Osteoblast (primary cell): ENCODE measurements around the gene GRIN2C. TPM values are rescaled to one million over a fixed set of nuclear protein-coding genes. Genes with fewer than 3 reads are reported as not detected.

ENCODE experiments used
- DNase-seq: peaks from one replicate; pipeline ENCODE4 v3.0.0; 2011; ENCODE audit warnings: low spot score, mixed read lengths; ENCODE audit not compliant: insufficient read length; ENCODE audit errors: missing footprints
- H2AFZ ChIP-seq: 2 replicates; pipeline ENCODE4 v1.6.0; 2011; ENCODE audit warnings: mild to moderate bottlenecking, low read length
- H3K27ac ChIP-seq: 2 replicates; pipeline ENCODE4 v1.5.1; 2011; ENCODE audit warnings: mild to moderate bottlenecking, low read depth, low read length, moderate library complexity
- H3K27me3 ChIP-seq: 2 replicates; pipeline ENCODE4 v1.6.0; 2012; ENCODE audit warnings: mild to moderate bottlenecking, control low read depth, inconsistent platforms, low read length, moderate library complexity; ENCODE audit not compliant: insufficient read depth
- H3K36me3 ChIP-seq: 2 replicates; pipeline ENCODE4 v1.5.1; 2011; ENCODE audit warnings: mild to moderate bottlenecking, low read length, control low read depth, moderate library complexity; ENCODE audit not compliant: insufficient read depth
- H3K4me1 ChIP-seq: 2 replicates; pipeline ENCODE4 v1.5.1; 2011; ENCODE audit warnings: mild to moderate bottlenecking, low read length, control low read depth, moderate library complexity; ENCODE audit not compliant: insufficient read depth
- H3K4me2 ChIP-seq: 2 replicates; pipeline ENCODE4 v1.6.0; 2011; ENCODE audit warnings: mild to moderate bottlenecking, low read length; ENCODE audit not compliant: insufficient read depth
- H3K4me3 ChIP-seq: fragments of 200-600 bp; sonication (generic); 3 replicates; pipeline ENCODE4 v1.5.1; 2012; ENCODE audit warnings: mild to moderate bottlenecking, low read length, inconsistent platforms; ENCODE audit not compliant: insufficient read depth
- H3K79me2 ChIP-seq: 2 replicates; pipeline ENCODE4 v1.6.0; 2012; ENCODE audit warnings: mild to moderate bottlenecking, low read length, control low read depth, inconsistent platforms; ENCODE audit not compliant: insufficient read depth
- H3K9me3 ChIP-seq: 2 replicates; pipeline ENCODE4 v1.5.1; 2011; ENCODE audit warnings: low read depth, low read length, control low read depth
- H4K20me1 ChIP-seq: 2 replicates; pipeline ENCODE4 v1.6.0; 2012; ENCODE audit warnings: mild to moderate bottlenecking, low read length, control low read depth; ENCODE audit not compliant: insufficient read depth
- CTCF ChIP-seq: IDR thresholded peaks from 2 replicates; pipeline ENCODE4 v1.5.1; 2011; ENCODE audit warnings: mild to moderate bottlenecking, low read depth, low read length, moderate library complexity; ENCODE audit errors: extremely low read depth
- total RNA-seq: library from RNA; depleted of rRNA; stranded (reverse); fragments of >200 nt; gene quantifications from 2 replicates; pipeline ENCODE4 v1.2.3, GENCODE V29; 2012

GRIN2C gene
- total RNA-seq, 1 donor: 0.72 TPM

- peaks cover 8% of the 10 kb centered on the region for H3K36me3 ChIP-seq
- no peaks in the 10 kb centered on the region for H3K27me3 ChIP-seq
- no peak overlapping the region for H3K27ac ChIP-seq
- no peaks in the 10 kb centered on the region for H3K4me1 ChIP-seq
- no peak overlapping the region for H3K4me3 ChIP-seq
- no peak overlapping the region for H2AFZ ChIP-seq
- no peak for TF ChIP-seq CTCF
- peaks cover 12% of the 10 kb centered on the region for H4K20me1 ChIP-seq
- no peaks in the 10 kb centered on the region for H3K9me3 ChIP-seq
- H3K79me2 ChIP-seq: no peaks in the 10 kb centered on the region
- DNase-seq: no peak
- no peak overlapping the region for H3K4me2 ChIP-seq
Observed at GRCh38 chr17:74816905-74817620, 42.6 kb downstream of the GRIN2C start.

- no peak for DNase-seq
- H3K9me3 ChIP-seq: no peaks in the 10 kb centered on the region
Observed at GRCh38 chr17:74815550-74816370, 43.9 kb downstream of the GRIN2C start.

GRCh38 chr17:74815067-74815466, 44.6 kb downstream of the GRIN2C start:
- Histone ChIP-seq H3K4me3 (no peak overlapping the region), H3K79me2 (no peaks in the 10 kb centered on the region), H2AFZ (no peak overlapping the region), H4K20me1 (peaks cover 12% of the 10 kb centered on the region), H3K4me2 (no peak overlapping the region), H3K36me3 (peaks cover 3% of the 10 kb centered on the region), H3K27me3 (no peaks in the 10 kb centered on the region), H3K4me1 (no peaks in the 10 kb centered on the region), H3K27ac (no peak overlapping the region), H3K9me3 (no peaks in the 10 kb centered on the region)
- TF ChIP-seq CTCF: no peak
- no peak for DNase-seq

More at GRCh38 chr17:74815550-74816370, 43.9 kb downstream of the GRIN2C start:
- Histone ChIP-seq H3K27ac (no peak overlapping the region), H3K36me3 (peaks cover 6% of the 10 kb centered on the region), H4K20me1 (peaks cover 12% of the 10 kb centered on the region), H3K4me1 (no peaks in the 10 kb centered on the region), H3K4me3 (no peak overlapping the region), H3K79me2 (no peaks in the 10 kb centered on the region), H3K27me3 (no peaks in the 10 kb centered on the region), H3K4me2 (no peak overlapping the region), H2AFZ (no peak overlapping the region)
- peak; percentile 25 for TF ChIP-seq CTCF

- H3K4me3 ChIP-seq: no peak overlapping the region
- H3K4me1 ChIP-seq: no peaks in the 10 kb centered on the region
- H2AFZ ChIP-seq: no peak overlapping the region
- peaks cover 3% of the 10 kb centered on the region for H3K36me3 ChIP-seq
- H3K9me3 ChIP-seq: no peaks in the 10 kb centered on the region
- DNase-seq: no peak
- H3K79me2 ChIP-seq: no peaks in the 10 kb centered on the region
- peaks cover 12% of the 10 kb centered on the region for H4K20me1 ChIP-seq
- no peak overlapping the region for H3K4me2 ChIP-seq
- peak; percentile 10 for TF ChIP-seq CTCF
- no peaks in the 10 kb centered on the region for H3K27me3 ChIP-seq
- H3K27ac ChIP-seq: no peak overlapping the region
Observed at GRCh38 chr17:74814453-74814852, 45.2 kb downstream of the GRIN2C start.
